T-helper 22 cell (primary cell): ENCODE measurements around the gene COL4A3.

Experiments
- DNase-seq: peaks from one replicate; pipeline ENCODE4 v3.0.0-alpha.2; 2020; ENCODE audit warnings: low read depth

Gene COL4A3

DNA sequence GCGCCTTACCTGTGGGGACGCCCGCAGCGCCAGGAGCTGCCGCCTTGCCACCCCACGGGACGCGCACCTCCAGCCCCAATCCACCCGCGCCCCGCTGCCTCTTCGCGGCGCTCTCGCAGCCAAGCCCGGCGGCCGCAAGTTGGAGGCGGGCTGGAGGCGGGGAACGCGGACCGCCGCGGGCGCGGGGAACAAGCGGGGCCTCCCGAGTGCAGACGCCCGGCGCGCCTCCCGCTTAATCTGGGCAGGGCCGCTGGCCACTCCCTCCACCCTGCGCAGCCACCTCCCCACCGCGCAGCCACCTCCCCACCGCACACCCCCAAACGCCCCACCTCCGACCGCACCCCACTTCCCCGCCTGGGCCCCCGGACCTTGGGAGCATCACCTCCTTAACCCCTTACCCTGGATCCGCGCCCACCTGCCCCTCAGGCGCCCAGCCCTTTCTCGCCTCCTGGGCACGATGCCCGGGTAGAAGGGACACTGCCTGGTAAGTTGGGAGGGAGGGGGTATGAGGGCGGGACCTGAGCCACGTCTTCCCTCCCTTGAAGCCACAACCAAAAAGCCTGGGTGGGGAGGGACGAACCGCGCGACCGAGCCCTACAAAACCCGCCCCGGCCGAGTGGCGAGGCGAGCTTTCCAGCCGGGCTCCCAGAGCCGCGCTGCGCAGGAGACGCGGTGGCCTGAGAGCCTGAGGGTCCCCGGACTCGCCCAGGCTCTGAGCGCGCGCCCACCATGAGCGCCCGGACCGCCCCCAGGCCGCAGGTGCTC, at the start of gene COL4A3, which contains the start of gene COL4A4:
Gene COL4A3 (plus strand): TSS at position 627 of the 765 bp plus-strand sequence. CDS start 103 bp downstream, at position 730.
Gene COL4A4 (minus strand): TSS at position 208 of the 765 bp plus-strand sequence. CDS start 16,722 bp downstream, outside the sequence.
- DNase-seq = no peak

DNA sequence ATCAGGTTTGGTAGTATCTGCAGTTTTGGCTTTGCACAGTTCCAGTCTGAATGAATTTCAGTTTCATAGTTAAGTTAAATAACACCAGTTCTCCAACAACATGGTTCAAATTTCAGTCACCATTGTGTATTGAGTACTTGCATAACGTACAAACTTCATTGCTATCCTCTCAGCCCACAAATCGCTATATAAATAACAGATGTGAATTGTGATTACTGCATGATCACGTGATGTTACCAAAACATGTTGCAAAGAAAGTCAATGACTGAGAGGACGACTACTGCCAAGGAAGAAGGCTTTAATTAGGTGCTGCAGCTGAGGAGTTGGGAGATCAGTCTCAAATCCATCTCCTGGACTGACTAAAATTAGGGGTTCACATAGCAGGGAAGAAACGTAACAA, 48.7 kb upstream of the COL4A3 start:
- DNase-seq = no peak

GRCh38 chr2:227117027-227117426, 47.4 kb upstream of the COL4A3 start:
- DNase-seq = no peak

GRCh38 chr2:227117852-227118251, 46.6 kb upstream of the COL4A3 start:
- no peak for DNase-seq

DNA sequence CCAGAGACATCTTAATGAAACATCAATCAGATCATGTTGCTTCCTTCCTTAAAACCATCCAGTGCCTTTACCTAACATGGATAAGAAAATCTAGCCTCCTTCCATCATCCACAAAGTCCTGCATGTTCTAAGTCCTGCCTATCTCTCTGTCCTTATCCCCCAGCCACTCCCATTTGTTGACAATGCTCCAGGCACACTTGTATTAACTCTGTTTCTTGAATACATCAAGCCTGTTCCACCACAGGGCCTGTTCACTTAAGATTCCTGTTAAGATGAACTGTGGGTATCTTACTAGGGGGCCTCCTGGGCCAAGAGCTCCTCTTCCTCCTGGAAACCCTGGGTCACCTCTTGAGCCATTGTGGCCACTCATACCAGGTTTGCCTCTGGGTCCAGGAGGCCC, 46.1 kb upstream of the COL4A3 start:
- no peak for DNase-seq

GRCh38 chr2:227123697-227124096, 40.7 kb upstream of the COL4A3 start:
- DNase-seq = no peak

DNA sequence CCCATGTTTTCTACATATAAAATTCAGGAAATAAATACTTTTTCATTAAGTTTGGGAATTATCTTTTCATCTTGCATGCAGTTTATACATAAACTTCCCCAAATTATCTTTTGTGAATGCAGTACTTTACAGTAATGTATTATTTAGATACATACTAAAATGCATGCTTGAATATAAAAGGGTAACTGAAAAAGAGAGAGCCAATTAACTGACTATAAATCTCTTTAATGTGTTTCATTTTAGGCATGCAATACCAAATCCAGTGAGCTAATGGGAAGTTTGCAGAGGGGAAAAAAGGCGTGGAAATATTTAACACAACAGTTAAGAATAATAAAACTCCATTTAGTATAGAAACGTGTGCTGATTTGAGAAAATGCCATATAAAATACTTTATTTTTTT, 39.6 kb upstream of the COL4A3 start:
- no peak for DNase-seq

DNA sequence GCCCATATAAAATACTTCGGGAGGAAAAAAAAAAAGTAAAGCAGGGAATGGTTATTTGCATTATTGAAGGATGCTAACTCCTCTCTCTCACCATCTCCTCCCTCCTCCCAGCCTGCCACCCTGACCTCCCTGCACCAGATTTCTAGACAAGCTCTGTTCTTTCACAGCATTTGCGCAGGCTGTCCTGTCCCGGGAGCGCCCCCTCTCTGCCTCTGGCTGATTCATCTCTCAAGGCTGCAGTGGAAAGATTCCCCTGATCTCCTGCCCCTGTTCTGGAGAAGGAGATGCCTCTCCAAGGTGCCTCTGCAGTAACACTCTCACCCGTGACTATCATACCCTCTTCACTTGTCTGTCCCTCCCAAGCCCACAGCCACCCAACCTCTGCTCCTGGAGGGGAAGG, 38.9 kb upstream of the COL4A3 start:
- no peak for DNase-seq

DNA sequence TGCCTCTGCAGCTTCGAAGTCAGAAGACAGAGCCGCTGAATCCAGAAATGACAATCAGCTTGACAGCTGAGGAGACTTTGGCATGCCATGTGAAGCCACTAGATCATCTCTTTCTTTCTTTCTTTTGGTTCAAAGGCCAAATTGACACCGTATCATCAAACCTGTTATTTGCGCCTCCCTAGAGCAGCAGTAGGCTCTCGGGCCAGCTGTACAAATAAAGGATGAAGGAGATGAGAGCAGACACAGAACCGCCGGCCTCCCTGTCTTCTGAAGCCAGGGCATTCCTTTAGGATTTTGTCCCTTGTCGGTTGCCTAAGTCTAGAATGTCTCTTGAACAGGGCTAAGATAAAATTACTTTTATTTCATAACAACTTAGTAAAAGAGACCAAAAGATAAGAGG, 37.2 kb upstream of the COL4A3 start:
- no peak for DNase-seq

- DNase-seq = no peak
Measured at GRCh38 chr2:227130636-227131035, 33.8 kb upstream of the COL4A3 start.

- DNase-seq = no peak
Measured at GRCh38 chr2:227132986-227133385, 31.4 kb upstream of the COL4A3 start.

DNA sequence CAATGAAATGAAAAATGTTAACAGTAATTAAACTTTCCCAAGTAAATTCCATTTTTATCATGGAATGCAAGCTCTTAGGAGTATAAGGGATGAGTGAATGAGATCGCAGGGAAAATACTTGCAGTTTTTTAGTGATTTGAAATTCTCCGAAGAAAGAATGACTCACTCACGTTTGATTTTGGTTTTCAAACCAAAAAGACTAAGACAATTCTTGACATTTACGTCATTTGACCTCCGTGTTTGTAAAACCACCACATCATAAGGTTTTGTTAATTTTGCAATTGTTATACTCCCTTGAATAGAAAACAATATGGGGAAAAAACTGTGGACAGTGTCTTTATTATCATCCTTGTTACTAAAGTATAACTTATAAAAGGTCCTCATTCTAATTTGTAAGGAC, 29.8 kb upstream of the COL4A3 start:
- no peak for DNase-seq

DNA sequence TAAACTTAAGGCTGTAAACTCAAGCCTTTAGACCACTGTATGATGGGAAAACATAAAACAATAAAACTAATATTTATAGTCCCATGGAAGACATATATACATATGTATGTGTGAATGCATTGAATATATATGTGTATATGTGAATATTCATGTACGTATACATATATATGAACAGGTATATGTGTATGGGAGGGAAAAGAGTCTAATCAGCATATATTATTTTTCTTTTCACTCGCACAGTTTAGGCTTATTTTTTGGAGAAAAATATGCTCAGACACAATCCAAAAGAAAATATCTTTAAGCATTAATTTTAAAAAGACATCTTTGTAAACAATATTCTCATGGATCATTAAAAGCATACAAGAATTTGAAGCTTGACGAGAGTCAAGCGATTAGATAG, 23.1 kb upstream of the COL4A3 start:
- DNase-seq = no peak

GRCh38 chr2:227143895-227144294, 20.5 kb upstream of the COL4A3 start:
- DNase-seq = no peak

GRCh38 chr2:227146456-227146855, 18.0 kb upstream of the COL4A3 start:
- no peak for DNase-seq

DNA sequence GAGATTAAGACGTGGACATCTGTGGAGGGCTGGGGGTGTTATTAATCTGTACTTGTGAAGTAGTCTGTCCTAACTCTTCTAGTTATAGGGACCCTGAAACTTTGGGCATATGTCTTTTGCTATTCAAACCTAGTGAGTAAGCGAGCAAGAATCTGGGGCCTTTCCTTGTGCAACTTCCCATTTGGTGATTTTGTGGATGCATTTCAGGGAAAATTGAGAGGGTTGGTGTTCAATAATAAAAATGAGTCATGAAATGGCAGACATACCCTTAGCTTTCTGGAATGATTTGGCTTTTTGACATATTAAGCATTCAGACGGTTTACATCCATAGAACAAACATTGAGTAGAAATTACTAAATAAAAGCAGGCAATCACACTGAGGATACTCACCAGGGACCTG, 17.4 kb upstream of the COL4A3 start:
- DNase-seq = no peak

DNA sequence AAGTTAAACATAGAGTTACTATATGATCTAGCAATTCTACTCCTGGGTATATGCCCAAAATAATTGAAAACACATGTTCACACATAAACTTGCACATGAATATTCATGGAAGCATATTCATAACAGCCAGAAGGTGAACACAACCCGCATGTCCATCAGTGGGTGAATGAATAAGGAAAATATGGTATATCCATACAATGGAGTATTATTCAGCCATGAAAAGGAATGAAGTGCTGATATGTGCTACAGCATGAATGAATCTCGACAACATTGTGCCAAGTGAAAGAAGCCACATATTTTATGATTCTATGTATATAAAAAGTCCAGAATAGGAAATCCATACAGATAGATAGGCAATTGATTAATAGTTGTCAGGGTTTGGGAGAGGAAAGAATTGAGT, 16.3 kb upstream of the COL4A3 start:
- no peak for DNase-seq

GRCh38 chr2:227150222-227150936, 14.0 kb upstream of the COL4A3 start:
- DNase-seq = no peak

GRCh38 chr2:227152093-227152766, 12.2 kb upstream of the COL4A3 start:
- DNase-seq = no peak

- no peak for DNase-seq
Measured at GRCh38 chr2:227153307-227153706, 11.1 kb upstream of the COL4A3 start.

DNA sequence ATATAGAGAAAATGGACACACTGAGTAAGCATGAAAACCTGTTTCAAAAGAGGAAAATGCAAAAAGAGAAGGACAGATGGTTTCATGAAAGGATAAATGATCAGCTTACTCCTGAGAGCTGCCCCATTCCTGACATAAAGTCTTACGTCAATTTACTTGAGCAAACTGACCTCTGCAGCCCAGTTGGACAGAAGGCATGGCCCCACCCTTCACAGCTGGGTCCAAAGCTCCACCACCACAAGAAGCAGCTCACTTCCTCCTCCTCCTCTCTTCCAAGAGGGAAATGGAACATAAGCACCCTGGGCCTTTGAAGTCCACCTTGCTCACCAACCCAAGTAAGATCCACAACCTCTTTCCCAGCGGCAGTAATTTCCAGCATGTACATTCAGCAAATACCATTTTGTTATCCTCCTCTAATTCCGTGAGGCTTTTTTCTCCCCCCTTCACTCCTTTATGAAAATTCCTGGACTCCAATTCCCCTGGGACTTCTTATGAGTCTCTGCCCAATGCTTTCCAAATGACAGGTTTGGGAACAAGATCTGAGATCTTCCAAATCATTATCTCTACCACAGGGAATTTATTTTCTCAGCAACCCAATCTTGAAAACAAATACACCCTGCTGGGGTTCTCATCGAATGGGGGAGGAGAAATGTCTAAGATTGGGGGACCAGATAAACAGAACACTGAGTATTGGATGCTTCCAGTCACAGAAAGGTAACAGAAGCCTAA, 10.5 kb upstream of the COL4A3 start:
- DNase-seq = no peak
